NOMO-1 treated with DMSO at 0.1 percent for 48 hours (cell line): ENCODE measurements around the gene MEIS1.

Source experiments
- DNase-seq: peaks from one replicate; lab custom pipeline; 2025; ENCODE audit not compliant: unreplicated experiment; lab: John Stamatoyannopoulos, UW

The MEIS1 gene

GRCh38 chr2:66431846-66432587, 2.9 kb upstream of the MEIS1 start:
- DNase-seq, result peak; percentile 22

DNA sequence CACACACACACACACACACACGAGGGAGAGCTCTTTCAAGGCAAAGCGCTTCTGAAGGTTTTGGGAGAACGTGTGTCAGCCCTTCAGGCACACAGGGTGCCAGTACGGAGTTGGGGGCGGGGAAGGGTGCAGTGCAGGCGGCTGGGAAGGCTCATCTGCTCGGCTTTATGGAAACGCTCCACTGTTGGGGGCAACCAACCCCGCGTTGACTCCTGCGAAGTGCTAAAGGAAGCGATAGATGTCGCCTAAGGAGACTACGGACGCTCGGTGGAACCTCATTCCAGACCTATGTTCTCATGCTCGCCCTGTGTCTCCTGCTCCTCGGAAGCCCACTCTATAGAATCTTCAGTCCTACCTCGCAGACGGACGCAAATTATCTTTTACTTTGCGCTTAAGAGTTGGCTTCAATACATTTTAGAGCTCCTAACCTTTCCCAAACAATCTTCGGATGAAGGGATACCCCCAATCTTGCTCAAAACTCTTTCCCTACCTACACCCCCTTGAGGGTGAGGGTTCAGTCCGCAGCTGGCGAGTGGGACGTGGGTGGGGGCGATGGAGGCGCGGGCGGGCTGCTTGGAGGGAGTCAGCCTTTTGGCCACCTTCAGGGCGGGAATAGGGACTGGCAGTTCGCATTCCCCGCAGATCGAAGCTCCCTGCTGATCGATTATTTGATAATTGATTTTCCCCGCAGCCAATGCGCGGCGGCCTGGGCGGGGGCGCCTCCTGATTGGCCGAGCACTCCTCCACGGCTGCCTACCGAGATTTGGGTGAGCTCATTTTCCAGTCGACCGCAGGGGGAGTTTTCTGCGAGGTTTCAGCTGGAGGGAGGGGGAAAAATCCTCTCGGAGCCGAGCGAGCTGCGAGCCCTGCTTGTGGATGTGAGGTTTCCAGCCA, 1.9 kb upstream of the MEIS1 start:
- peak; percentile 89 for DNase-seq

- no peak for DNase-seq
Observed at GRCh38 chr2:66433695-66433944, 1.3 kb upstream of the MEIS1 start.

DNA sequence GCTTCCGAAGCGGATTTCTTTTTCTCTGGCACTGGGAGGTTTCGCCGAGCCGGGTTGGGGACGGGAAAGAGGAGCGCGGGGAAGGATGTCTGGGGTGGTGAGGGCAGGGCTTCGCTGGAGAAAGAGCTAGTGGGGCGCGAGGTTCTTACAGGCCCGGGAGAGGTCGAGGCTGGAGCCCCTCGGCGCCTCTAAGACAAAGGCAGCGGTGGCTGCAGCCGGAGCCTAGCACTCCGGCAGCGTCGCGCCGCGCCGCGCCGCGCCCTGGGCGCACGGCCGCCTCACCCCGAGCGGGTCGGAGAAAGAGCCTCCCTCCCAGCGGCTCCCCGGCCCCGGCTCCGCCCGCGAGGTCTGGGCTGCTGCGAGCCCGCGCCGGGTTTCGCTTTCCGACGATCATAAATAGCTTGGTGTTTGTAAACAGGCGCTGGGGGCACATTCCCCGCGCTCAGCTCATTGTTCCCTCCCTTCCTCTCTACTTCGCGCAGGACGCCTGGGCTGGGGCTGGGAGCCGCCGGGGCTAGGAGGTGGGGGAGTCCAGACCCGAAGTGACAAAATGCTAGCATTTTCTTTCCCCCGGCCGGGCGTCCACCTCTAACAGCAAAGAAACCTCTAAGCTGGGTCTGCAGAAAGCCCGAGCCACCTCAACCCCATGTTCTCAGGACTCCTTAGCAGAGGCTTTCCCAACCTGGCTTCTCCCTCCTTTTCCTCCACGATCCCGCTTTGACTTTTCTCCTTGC, 813 bp upstream of the MEIS1 start:
- peak; percentile 44 for DNase-seq

DNA sequence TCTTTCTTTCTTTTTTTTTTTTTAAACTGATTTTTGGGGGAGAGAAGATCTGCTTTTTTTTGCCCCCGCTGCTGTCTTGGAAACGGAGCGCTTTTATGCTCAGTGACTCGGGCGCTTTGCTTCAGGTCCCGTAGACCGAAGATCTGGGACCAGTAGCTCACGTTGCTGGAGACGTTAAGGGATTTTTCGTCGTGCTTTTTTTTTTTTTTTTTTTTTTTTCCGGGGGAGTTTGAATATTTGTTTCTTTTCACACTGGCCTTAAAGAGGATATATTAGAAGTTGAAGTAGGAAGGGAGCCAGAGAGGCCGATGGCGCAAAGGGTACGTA, 587 bp downstream of the MEIS1 start:
- DNase-seq, result no peak

GRCh38 chr2:66435963-66436362, 1.0 kb downstream of the MEIS1 start:
- no peak for DNase-seq

GRCh38 chr2:66436581-66437001, 1.7 kb downstream of the MEIS1 start:
- no peak for DNase-seq

GRCh38 chr2:66437109-66437690, 2.3 kb downstream of the MEIS1 start:
- no peak for DNase-seq

- DNase-seq, result peak; percentile 50
Observed at GRCh38 chr2:66437691-66438497, 3.0 kb downstream of the MEIS1 start.

DNA sequence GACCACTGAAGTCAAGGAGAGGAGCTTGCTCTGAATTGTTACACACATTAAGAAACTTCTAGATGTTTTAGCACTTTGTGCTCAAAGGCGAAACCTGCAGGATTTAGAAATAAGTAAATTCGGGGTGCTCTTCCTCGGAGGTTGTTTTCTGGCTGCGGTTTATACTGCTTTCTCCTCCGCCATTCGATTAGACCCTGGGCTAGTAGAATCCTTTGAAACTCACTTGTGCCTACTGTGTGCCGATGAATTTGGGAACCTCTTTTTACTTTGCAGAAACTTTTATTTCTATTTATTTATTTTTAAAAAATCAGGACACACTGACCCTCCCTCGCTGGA, 3.5 kb downstream of the MEIS1 start:
- peak; percentile 28 for DNase-seq

- peak; percentile 16 for DNase-seq
Observed at GRCh38 chr2:66438891-66439811, 4.2 kb downstream of the MEIS1 start.

- DNase-seq, result no peak
Observed at GRCh38 chr2:66439812-66440542, 5.1 kb downstream of the MEIS1 start.

GRCh38 chr2:66440708-66441497, 6.0 kb downstream of the MEIS1 start:
- no peak for DNase-seq

GRCh38 chr2:66441581-66442320, 6.8 kb downstream of the MEIS1 start:
- DNase-seq, result no peak

GRCh38 chr2:66442516-66443185, 7.7 kb downstream of the MEIS1 start:
- DNase-seq, result peak; percentile 14

- no peak for DNase-seq
Observed at GRCh38 chr2:66443186-66443978, 8.5 kb downstream of the MEIS1 start.
